Subcutaneous preadipocyte (primary cell): ENCODE data around the gene POT1. TPM values are rescaled to one million over a fixed set of nuclear protein-coding genes. Genes with fewer than 3 reads are reported as not detected.

Experiments
- total RNA-seq: library from RNA; depleted of rRNA; stranded (reverse); fragments of >200 nt; gene quantifications from 2 replicates; pipeline ENCODE4 v1.2.3, GENCODE V29; 2012

Gene POT1
- 22.0 and 24.2 TPM in 2 replicates for total RNA-seq

GRCh38 chr7:124929467-124930172 lies at the start of gene POT1:
Gene POT1, minus strand, starts transcription at chr7:124929825. Its CDS starts 32,652 bp downstream, at chr7:124897173.

Other genes with a start within 250 kb of the POT1 start
- not detected in 2 replicates for gene GPR37, start 164.0 kb downstream of the POT1 start, total RNA-seq